ENCODE data around the gene SELENBP1. TPM values are rescaled to one million over a fixed set of nuclear protein-coding genes. Genes with fewer than 3 reads are reported as not detected.

SELENBP1 gene
- total RNA-seq, 2 donors from 2014 or later: 35.4 to 39.2 TPM

DNA sequence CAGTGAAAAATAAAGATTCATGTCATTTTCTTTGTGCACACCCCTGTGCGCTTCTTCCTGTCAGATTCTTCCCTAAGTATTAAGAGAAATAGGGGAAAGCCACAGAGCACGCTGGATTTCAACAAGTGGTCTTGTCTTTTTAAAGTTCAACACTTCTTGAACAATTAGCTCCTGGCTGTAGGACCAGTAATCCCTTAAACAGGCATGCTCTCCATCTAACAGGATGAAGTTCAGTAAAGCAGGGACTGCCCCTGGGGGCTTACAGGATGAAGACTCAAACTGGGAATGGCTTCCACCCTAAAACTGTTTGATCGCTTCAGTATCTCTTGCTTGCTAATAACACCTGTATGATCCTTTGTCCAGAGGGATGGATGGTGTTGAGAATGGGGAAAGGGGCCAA lies 31.1 kb upstream of the SELENBP1 start:
- peaks cover 72% of the 10 kb centered on the region for H3K36me3 ChIP-seq (ENCODE audit: control insufficient read depth, insufficient read depth, low read length)
- H3K9ac ChIP-seq (ENCODE audit: extremely low read depth, low read length, poor library complexity, severe bottlenecking): no peak overlapping the region
- Mint-ChIP-seq H3K9me3 (no peaks in the 10 kb centered on the region), H3K36me3 (ENCODE audit: low read depth) (peaks cover 69% of the 10 kb centered on the region), H3K4me1 (peaks cover 11% of the 10 kb centered on the region), H3K4me3 (no peak overlapping the region), H3K27ac (no peak overlapping the region), H3K27me3 (ENCODE audit: insufficient read depth) (no peaks in the 10 kb centered on the region)
- H3K4me1 ChIP-seq (ENCODE audit: control insufficient read depth, insufficient read depth, low read length): peaks cover 6% of the 10 kb centered on the region
- no peak for TF ChIP-seq CTCF (conservative IDR thresholded peaks at IDR 0.05)
- H3K27me3 ChIP-seq (ENCODE audit: control insufficient read depth, insufficient read depth, low read length, poor library complexity, severe bottlenecking): no peaks in the 10 kb centered on the region
- H3K4me3 ChIP-seq (ENCODE audit: low read length): no peak overlapping the region
- 98 to 100% methylated on average over 3 of the region's 3 CpGs for WGBS, 2 experiments (ENCODE audit: insufficient coverage in 1 of 2, insufficient read length in 1 of 2)
- no peak overlapping the region for H3K27ac ChIP-seq (ENCODE audit: low read depth, low read length)
- no peak for DNase-seq
- H3K9me3 ChIP-seq (ENCODE audit: control insufficient read depth, low read length): no peaks in the 10 kb centered on the region

GRCh38 chr1:151402764-151403163 lies 30.3 kb upstream of the SELENBP1 start:
- Histone ChIP-seq H3K36me3 (ENCODE audit: control insufficient read depth, insufficient read depth, low read length) (peaks cover 68% of the 10 kb centered on the region), H3K4me3 (ENCODE audit: low read length) (no peak overlapping the region), H3K9ac (ENCODE audit: extremely low read depth, low read length, poor library complexity, severe bottlenecking) (no peak overlapping the region), H3K9me3 (ENCODE audit: control insufficient read depth, low read length) (no peaks in the 10 kb centered on the region), H3K4me1 (ENCODE audit: control insufficient read depth, insufficient read depth, low read length) (peaks cover 6% of the 10 kb centered on the region), H3K27me3 (ENCODE audit: control insufficient read depth, insufficient read depth, low read length, poor library complexity, severe bottlenecking) (no peaks in the 10 kb centered on the region), H3K27ac (ENCODE audit: low read depth, low read length) (no peak overlapping the region)
- TF ChIP-seq CTCF (conservative IDR thresholded peaks at IDR 0.05): no peak
- no peaks in the 10 kb centered on the region for H3K27me3 Mint-ChIP-seq (ENCODE audit: insufficient read depth)
- H3K4me3 Mint-ChIP-seq: no peak overlapping the region
- H3K27ac Mint-ChIP-seq: peak overlapping the region; percentile 14
- H3K9me3 Mint-ChIP-seq: no peaks in the 10 kb centered on the region
- H3K36me3 Mint-ChIP-seq (ENCODE audit: low read depth): peaks cover 63% of the 10 kb centered on the region
- WGBS, 2 experiments (ENCODE audit: insufficient coverage in 1 of 2, insufficient read length in 1 of 2): 92 to 95% methylated on average over 2 of the region's 2 CpGs
- no peak for DNase-seq
- peaks cover 11% of the 10 kb centered on the region for H3K4me1 Mint-ChIP-seq

GRCh38 chr1:151401860-151402259 lies 29.4 kb upstream of the SELENBP1 start:
- peak overlapping the region; percentile 72 for H3K27ac Mint-ChIP-seq
- peaks cover 11% of the 10 kb centered on the region for H3K4me1 Mint-ChIP-seq

More at GRCh38 chr1:151401860-151402259, 29.4 kb upstream of the SELENBP1 start:
- no peaks in the 10 kb centered on the region for H3K27me3 ChIP-seq (ENCODE audit: control insufficient read depth, insufficient read depth, low read length, poor library complexity, severe bottlenecking)
- H3K9ac ChIP-seq (ENCODE audit: extremely low read depth, low read length, poor library complexity, severe bottlenecking): no peak overlapping the region
- H3K4me1 ChIP-seq (ENCODE audit: control insufficient read depth, insufficient read depth, low read length): peaks cover 6% of the 10 kb centered on the region
- Mint-ChIP-seq H3K9me3 (no peaks in the 10 kb centered on the region), H3K4me3 (no peak overlapping the region), H3K27me3 (ENCODE audit: insufficient read depth) (no peaks in the 10 kb centered on the region), H3K36me3 (ENCODE audit: low read depth) (peaks cover 56% of the 10 kb centered on the region)
- peak overlapping the region; percentile 96 for H3K4me3 ChIP-seq (ENCODE audit: low read length)
- no peak overlapping the region for H3K27ac ChIP-seq (ENCODE audit: low read depth, low read length)
- no peak for DNase-seq
- TF ChIP-seq CTCF (conservative IDR thresholded peaks at IDR 0.05): no peak
- no peaks in the 10 kb centered on the region for H3K9me3 ChIP-seq (ENCODE audit: control insufficient read depth, low read length)
- H3K36me3 ChIP-seq (ENCODE audit: control insufficient read depth, insufficient read depth, low read length): peaks cover 60% of the 10 kb centered on the region
- 97 to 100% methylated on average over 2 of the region's 2 CpGs for WGBS, 2 experiments (ENCODE audit: insufficient coverage in 1 of 2, insufficient read length in 1 of 2)

Data from endodermal cell (in vitro differentiated cells).